ENCODE data around the gene RAB43.
"Not testable (repeated sequence)": the region's sequence is repeated elsewhere in the genome, so short reads cannot be mapped to it uniquely, and the experiment has no call there.

RAB43 gene

GRCh38 chr3:129121016-129121791 is 400 bp downstream of the RAB43 start:
- peak; percentile 46 to 53 for DNase-seq

DNA sequence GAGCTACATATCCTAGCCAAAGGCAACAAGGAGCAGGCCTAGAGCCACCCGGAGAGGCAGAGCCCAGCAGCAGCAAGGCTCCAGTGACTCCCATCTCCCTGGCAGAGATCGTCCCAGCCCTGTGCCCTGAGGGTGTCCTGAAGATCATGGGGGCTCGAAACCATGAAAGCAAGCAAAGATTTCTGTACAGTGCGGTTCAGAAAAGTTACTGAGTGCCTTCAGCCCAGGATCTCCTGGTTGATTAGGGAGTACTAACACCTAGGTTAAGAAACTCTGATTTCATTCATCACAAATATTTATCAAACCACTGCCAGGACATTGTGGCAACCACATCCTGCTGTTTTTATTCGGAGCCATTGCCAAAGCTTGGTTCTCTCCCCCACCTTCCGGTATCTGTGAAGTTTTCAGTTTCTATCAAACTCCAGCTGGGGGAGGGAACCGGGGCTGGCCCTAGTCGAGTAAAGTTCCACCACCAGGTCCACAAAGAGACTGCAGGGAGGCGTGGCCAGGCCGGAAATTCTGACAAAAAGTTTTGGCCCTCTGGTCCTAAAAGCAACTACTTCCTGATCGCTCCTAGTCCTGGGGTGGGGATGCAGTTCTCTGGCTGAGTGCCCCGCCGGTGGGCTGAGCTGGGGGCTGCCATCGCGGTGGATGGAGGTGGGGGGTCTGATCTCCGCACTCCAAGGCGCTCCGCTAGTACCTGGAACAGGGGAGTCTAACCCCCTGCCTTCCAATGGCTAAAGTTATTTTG is 1.2 kb downstream of the RAB43 start:
- peak; percentile 84 to 87 for DNase-seq

- DNase-seq, result no peak
Observed at GRCh38 chr3:129119365-129120100, 2.1 kb downstream of the RAB43 start.

GRCh38 chr3:129118745-129119144 is 2.9 kb downstream of the RAB43 start:
- DNase-seq, result peak; percentile 28 to 39

- DNase-seq, result no peak
Observed at GRCh38 chr3:129117134-129117533, 4.5 kb downstream of the RAB43 start.

- no peak for DNase-seq
Observed at GRCh38 chr3:129116482-129116946, 5.1 kb downstream of the RAB43 start.

DNA sequence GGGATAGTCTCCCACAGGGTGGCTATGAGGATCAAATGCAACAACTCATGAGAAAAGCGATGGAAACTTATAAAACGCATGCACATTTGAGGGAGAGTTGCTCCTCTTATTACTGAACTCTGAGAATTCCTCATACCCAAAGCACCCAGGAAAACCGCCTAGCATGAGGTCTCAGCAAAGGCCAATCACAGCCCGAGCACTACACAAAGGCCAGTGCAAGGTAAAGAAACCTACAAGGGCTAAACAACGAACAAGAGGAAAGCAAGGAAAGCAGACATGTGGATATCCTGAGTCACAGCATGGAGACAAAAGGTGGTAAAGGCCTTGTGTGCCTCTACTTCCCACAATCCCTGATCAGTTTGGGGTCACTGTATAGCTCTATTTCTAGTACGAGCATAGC is 7.1 kb downstream of the RAB43 start:
- DNase-seq, result no peak

- DNase-seq, result no peak
Observed at GRCh38 chr3:129112308-129113052, 9.1 kb downstream of the RAB43 start.

- not testable (repeated sequence) for DNase-seq
Observed at GRCh38 chr3:129111076-129111780, 10.4 kb downstream of the RAB43 start.

DNA sequence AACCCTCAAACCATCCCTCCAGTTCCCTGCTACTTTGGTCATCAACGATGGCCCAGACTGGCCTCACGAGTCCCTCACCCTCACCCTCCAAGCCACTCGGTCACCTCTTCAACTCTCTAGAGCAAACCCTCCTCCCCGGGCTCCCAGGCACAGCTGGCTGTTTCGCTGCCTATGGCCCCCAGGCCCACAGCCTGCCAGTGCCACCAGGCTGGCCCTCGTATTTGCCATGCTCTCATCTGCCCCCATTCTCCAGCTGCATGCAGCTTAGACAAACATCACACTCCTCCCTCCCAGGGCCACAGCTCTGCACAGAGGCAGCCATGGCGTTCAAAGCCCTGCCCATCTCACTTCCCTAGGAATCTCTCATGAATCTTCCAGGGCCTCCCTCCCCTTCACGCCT is 13.8 kb downstream of the RAB43 start:
- DNase-seq, result no peak

DNA sequence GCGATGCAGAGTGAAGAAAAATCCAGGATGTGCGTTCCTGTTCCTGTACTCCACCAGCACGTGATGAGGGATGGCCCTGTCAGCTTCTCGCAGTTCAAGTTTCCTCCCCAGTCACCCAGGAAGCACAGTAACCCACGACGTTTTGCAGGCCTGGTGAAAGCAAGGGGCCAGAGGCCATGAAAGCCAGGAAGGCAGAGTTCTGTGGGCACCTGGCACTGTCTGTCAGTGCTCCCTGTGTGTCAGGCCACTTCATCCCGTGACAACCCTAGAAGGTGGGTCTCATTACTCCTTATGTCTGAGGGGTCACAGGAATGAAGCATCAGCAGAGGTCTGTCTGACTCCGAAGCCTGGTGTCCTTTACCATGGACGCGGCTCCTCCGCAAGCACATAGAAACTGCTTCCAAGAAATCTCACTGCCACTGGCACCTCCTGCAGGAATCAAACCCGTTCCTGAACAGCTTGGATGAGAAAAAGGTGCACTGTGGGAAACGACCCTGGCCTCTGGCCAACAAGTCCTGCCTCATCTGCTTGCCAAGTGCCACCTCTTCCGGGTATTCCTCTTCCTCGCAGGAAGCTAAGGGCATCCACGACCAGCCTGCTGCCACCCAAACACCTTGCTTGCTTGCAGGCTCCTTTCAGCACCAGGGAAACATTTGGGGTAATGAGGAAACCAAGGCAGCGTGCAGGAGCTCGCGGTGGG is 14.6 kb downstream of the RAB43 start:
- DNase-seq, result no peak

GRCh38 chr3:129106320-129106719 is 15.3 kb downstream of the RAB43 start:
- no peak for DNase-seq

GRCh38 chr3:129105862-129106261 is 15.7 kb downstream of the RAB43 start:
- DNase-seq, result no peak

GRCh38 chr3:129104498-129105079 is 17.0 kb downstream of the RAB43 start:
- no peak for DNase-seq

GRCh38 chr3:129104051-129104450 is 17.6 kb downstream of the RAB43 start:
- DNase-seq, result no peak

DNA sequence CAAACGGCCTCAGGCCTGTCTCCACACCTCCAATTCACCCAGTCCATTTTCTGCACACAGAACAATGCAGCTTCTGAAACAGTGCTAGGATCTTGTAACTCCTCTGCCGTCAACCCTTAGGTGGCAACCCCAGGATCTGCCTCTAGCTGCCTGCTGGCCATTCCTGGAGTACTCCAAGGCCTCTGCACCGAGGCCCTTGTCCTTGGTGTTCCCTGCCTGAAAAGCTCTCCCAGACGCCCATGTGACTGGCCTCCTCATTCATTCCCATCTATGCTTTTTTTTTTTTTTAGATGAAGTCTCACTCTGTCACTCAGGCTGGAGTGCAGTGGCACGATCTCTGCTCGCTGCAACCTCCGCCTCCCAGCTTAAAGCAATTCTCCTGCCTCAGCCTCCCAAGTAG is 18.3 kb downstream of the RAB43 start:
- no peak for DNase-seq

GRCh38 chr3:129101370-129102138 is 20.1 kb downstream of the RAB43 start:
- no peak for DNase-seq

DNA sequence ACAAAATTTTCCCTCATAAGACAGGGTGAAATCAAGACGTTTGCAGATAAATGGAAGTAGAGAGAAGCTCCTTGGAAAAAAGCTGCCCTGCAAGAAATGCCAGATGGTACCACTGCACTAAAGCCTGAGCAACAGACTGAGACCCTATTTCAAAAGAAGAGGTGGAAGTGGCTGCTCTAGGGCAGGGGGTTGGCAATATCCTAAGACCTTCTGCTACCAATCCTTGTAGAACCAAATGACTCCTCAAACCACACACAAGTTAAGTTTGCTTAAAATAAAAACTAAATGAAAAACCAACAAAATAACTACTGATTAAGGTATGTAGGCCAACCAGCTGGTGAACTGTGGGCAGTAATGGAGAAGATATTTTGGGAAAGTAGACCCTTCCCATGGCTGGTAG is 21.3 kb downstream of the RAB43 start:
- DNase-seq, result no peak

DNA sequence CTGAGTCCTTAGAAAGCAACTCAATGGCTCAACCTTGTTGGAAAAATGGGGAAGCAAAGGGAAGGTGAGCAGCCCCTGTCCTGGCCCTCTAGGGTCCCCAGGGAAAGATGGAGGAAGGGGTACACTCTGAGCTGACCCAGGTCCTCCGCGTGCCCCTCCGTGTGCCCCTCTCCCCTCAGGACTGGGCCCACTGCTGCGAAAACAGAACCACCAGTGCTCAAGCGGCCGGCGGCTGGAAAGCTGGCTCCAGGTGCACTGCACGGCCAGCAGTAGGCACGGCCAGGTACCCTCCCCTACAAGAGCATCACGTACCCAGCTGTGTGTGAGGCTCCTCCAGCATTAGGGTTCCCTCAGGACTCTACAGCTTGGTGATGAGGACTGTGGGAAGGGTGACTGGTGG is 26.3 kb downstream of the RAB43 start:
- no peak for DNase-seq

GRCh38 chr3:129088312-129088711 is 33.3 kb downstream of the RAB43 start:
- not testable (repeated sequence) for DNase-seq

Data from activated CD4-positive, alpha-beta T cell treated with anti-CD3 and anti-CD28 coated beads, Interleukin-2, amount 50 U/mL, for 4 hours (primary cell).